GM21576 (cell line): ENCODE measurements around the gene CDK6.
A peak's percentile ranks its signal among the peaks of the same experiment; 100 is the strongest.

ENCODE experiments used
- ATAC-seq: cut with Tn5 transposase; IDR thresholded peaks from one replicate; pipeline ENCODE4 v1.9.1; 2021; ENCODE audit warnings: mild to moderate bottlenecking, moderate library complexity; ENCODE audit not compliant: unreplicated experiment

The CDK6 gene

DNA sequence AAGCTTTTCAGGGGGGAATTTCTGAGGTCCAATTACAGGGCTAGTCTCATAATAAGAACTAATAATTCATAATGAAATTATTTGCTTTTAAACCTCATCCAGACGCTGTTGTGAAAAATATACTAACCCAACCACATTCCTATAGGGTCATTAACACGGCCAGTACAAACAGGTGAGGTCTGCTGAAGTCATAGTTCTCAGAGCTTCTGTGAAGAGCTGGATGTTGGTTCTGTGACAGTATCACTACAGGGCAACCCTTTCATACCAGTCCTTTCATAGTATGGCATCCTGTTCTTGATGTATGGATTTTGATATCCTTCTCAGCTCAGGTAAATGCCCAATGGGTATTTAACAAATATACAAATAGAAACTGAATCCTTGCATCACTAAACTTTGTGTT lies 183.8 kb downstream of the CDK6 start:
- ATAC-seq = no peak

DNA sequence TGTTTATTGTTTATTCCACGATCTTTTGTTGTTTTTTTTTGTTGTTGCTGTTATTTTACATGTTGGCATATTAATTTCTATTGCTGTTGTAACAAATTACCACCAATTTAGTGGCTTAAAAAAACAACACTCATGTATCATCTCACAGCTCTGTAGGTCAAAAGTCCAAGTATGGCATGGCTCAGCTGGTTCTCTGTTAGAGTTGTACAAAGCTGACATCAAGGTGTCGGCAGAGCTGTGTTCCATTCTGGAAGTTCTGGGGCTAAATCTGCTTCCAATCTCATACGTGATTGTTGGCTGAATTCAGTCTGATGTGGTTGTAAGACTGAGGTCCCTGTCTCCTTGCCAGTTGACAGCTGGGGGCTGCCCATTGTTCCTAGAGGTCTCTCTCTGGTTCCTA lies 186.0 kb downstream of the CDK6 start:
- ATAC-seq = no peak

DNA sequence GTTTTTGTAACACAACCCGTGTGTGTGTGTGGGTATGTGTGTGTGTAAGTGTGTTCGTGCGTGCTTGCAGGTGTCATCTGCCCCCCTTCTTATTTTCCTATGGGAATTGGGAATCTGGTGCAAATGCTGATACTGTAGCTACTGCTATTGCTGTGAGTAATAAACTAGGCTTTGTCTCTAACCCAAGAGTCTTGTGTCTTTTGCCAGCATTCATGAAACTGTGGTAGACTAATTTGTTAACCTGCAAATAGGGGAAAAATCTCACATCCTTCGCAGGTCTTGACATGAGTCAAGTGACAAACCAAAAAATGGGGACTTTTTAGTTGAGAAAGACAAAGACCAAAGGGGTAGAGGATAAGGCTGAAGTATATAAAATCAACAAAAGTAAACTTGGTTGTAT lies 188.3 kb downstream of the CDK6 start:
- ATAC-seq = peak; percentile 54

DNA sequence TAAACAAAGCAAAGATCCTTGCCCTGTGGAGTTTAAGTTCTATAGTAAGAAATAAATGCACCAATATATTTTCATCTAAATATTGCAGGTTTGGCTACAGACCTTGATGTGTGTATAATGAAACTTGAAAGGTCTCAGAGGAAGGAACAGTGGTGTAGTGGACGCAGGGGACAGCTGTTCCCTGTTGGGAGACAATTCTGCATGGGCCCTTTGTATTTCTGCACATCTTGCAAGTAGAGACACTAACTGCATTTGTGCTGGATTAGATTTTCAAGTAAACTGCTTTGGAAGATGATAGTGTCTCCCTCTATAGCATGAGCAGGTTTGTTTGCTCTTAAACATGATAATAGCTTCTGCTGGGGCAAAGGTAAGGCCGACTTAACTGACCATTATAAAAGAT lies 188.7 kb downstream of the CDK6 start:
- ATAC-seq = no peak

DNA sequence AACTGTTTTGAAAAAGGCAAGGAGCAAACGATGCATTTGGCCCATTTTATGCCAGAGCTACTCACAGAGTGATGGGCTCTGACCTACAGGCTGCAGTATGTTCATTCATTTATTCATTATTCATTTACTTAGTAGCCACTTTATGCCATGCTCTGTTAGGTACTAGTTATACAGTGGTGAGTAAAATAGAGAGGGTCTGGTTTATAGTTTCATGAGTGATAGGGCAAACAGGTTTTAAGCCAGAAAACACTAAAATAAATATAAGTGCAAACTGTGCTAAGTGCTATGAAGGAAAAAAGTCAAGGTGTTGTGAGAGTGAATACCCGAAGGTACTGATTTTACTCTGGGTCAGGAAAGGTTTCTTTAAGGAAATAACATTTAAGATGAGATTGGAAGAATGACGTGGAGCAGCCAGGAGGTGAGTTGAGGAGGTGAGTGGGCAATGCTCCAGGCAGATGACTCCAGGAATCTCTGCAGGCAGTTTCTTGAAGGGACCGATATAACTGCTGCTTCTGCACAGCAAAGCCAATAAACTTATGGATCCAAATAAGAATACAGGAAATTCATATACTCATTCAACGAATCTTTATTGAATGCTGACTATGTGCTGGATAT lies 189.3 kb downstream of the CDK6 start:
- ATAC-seq = peak; percentile 32

DNA sequence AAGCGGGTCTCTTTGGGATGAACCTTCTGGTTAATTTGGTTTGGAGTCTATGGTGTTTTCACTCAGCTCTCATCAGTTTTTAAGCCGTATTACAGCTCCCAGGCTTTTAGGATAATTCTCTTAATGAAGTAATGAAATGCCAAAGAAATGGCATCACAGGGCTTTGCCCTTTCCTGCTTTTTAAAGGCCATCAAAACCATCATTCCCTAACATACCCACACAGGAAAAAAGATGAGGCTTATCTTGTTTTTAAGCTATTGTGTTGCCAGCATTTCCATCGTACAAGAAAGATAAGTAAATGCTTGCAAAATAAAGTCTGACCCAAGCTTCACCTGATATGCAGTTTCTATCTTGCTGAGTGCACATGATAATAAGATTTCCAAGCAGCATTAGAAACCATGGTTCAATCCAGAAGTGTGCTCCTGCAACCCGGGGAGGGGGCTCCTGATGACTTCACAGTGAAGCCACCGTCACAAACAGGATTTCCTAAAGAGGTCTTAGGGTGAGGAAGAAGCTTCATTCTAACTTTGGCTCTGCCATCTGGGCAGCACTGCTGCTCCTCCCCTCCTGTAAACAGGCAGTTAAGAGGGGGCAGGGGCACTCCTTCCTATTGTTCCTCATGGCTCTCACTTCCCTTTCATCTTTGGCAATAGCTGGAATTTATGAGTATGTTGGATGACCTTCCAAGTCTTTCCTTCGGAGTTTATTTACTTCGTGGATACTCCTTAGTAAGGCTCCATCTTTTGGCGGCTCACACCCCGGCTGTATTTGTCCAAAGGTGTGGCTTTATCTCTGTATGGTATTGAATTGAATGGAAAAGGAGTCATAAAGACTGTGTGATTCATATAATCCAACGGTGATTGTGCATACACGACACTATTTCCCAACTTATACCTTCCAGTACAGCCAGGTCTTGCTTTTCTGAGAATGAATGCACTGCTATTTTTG lies 191.0 kb downstream of the CDK6 start:
- ATAC-seq = no peak

DNA sequence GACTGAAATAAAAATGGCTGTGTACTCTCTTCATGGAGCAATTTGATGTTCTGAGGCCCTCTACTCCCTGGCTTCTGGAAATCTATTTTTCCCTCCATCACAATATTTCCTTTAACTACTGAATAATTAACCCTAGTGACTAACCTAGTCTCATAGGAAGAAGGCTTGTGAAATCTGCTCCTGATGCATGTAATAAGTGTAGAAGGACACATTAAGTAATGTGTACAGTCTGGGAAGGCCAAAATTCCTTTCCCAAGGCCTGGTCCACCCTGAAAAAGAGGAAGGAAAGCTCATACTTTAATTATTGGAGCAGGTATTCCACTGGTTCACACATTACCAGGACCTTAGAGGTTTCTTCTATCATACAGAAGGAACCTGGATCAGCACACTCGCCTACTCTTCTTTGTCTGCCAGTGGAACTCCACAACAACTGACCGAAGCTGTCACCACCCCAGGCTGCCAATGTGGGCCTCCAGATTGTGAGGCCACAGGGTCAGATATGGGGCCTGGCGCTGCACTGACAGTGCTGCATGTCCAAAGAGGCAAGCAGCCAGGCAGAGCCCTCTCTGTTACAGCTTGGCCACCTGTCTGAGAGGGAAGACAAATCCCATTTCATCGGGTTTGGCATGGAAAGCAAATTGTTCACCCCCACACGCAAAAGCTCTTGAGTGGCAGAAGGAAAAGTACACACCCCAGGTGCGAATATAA lies 191.8 kb downstream of the CDK6 start:
- ATAC-seq = no peak

DNA sequence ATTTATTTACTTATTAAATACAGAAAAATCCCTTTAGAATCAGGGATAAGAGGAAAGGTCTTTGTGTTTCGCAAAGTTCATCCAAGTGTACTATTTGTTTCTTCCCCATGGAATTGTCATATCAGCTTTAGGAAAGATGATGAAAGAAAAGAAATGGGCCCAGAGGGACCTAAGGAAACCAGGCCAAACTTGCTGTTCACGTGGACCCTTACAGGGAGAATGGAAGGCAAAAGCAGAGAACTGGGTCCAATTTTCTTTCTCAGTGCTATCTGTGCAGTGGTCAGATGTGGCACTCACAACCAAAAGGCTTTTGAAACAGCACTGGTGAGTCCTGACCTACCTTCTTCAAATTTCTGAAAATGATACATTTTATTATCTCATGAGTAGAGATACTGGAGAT lies 192.6 kb downstream of the CDK6 start:
- no peak for ATAC-seq

DNA sequence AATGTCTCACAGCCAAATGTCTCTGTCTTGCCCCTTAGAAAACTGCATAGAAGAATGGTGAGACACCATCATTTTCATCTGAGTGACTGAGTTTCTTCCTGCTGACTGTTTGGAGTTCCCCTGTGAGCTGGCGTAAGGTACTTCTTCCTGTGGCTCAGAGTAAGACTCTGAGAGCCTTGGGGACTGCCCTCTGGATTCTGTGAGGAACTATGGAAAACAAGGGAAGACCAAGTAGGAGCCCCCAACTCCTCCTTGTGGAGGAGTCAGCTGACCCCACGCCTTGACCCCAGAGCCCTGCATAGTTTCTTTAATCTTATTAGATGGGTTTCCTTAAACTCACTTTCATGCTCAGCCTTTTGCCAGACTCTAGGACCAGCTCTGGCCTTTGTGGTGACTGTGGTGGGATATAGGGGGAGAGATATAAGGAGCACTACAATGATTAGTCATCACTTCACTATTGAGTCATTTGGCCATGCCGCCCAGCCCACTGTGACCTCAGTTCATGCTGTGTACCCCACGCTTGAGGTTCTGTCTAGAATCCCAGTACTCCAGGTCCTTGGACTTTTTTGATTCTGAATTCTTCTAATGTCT lies 194.4 kb downstream of the CDK6 start:
- ATAC-seq = peak; percentile 66

DNA sequence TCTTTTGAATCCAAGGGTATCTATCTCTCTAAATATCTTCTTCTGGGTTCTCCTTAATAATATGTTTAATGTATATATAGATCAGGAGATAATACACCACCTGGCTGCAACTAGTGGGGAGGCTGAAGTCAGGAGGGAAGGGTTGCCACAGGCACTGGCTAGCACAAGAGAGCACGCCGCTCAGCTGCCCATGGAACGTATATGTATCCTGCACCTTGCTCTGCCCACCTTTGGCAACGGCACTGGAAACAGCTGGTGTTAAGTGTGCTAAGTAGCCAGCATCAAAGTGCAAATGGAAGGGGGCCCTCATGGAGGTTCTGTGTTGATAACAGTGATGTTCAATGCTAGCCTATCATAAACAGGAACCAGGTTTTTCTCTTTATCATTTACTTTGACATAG lies 196.4 kb downstream of the CDK6 start:
- ATAC-seq = no peak

DNA sequence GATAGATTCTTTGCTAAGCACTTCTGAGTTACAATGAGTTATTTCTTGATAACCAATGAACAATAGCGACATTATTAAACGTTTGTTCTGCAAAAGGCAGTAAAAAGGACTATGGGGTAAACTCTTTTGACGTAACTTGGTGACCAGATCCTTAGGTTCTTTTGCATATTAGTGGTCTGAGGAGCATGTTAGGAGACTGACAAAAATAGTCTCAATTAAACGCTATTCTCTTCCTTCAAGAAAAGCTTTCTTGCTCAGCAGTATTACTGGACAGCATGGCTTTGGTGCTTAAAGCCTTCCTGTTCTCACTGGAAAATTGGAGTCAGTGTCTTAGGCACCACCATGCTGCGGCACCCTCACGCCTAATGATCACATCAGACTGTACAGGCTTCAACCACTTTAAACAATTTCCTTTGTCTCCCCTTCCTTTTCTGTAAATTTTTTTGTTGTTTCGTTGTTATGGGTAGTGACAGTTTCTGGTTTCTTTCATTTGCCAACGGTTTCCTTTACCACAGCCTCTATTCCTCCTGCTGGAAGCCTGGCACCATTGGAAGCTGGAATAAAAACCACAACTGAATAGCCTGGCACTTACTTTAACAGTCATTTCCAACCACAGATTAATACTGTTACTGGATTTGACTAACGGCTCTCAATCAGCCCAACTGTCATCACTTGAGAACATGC lies 197.0 kb downstream of the CDK6 start:
- no peak for ATAC-seq

DNA sequence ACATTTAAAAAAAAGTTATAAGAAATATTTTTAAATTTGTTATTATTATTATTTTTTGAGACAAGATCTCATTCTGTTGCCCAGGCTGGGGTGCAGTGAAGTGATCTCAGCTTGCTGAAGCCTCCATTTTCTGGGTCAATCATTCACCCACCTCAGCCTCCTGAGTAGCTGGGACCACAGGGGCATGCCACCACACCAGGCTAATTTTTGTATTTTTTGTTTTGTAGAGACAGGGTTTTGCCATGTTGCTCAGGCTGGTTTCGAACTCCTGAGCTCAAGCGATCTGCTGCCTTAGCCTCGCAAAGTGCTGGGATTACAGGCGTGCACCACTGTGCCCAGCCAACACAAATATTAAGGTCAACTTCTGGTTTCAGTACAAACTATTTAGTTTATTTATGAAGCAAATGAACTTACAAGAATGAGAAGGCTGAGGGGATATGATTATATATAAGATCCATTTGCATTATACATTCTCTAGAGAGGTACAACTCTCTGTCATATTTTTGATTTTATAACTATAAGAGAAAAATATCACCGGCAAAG lies 200.3 kb downstream of the CDK6 start:
- no peak for ATAC-seq

DNA sequence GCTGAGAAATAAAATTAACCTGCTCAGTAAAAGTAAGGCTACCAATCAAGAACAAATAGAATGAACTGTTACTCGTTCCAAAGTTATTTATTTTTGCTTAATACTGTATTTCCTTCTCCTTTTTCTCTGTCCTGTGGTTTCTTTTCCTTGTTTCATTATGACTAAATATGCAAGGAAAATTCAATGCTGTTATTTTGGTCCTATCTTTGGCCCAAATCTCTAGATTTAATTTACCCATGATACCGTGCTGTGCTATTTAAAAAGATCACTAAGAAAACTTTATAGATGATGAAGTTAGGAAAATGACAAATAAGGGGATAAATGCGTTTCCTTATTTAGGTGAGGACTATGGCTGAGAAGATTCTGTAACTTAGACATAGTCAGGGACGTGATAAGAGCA lies 200.8 kb downstream of the CDK6 start:
- ATAC-seq = no peak

DNA sequence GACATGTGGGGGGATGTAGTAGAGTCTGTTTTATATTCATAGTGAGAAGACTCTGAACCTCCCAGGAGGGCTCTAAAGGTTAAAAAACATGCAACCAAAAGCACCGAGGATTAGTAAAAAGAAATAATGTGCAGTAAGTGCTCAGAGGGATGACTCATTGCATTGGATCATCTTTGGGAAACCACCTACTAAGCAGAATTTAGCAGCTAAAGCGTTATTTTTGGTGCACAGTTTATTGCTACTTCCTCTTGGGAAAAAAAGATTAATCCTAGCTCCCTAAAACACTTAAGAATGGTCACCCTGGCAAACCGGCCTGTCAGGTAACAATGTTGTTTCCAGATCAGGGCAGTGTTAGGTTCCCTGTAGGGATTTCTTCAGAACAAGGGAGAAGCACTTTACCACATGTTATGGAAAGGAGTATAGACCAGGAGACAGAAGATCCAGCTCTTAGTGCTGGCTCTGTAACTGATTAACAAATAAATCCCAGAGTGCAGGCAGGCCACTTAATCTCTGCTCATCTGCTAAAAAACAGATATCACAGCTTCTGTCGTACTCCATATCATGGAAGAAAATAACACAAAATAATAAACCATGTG lies 201.4 kb downstream of the CDK6 start:
- ATAC-seq = peak; percentile 30

DNA sequence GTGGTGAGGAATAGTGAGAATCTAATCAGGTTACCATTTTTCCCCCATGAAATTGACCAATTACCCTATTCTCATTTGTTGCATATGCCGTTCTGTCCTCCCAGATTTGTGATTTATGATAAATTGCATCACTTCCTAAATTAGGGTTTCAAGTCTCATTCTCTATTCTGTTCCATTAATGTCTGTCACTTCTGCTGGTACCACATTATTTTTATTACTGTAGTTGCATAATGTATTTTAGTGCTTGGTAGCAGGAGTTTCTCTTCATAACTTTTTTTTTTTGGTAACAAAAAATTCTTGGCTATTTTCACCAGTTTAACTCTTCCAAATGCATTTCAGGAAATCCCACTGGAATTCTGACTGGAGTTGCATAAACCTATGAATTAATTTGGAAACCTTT lies 202.2 kb downstream of the CDK6 start:
- no peak for ATAC-seq

DNA sequence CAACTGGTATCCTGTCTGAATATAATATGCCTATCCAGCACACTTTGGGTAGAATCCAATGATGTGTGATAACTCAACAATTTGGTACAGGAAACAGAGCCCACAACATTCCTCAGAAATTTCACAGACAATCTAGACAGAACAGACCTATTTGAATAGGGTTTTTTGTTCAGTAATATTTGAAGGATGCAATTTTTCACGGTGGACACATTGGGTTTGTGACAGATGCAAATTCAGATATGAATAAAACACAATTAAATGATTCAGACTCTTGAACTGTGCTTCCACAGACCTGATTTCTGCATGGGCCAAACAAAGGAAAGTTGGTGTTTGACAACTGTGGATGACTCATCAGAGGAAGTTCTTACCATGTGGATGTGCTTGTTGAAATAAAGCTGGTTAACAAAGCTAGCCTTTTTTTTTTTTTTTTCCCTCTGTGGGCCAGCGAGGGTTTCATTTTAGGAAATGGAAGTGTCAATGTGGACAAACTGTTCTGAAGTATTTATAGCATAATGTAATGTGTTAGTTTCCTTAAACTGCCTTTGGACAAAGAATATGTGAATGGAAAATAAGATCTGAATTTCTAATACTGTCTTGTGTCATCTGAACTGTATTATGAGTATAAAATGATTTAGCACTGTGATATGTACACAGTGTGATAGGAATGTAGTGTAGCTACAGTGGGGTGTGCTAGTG lies 203.0 kb downstream of the CDK6 start:
- ATAC-seq = no peak

DNA sequence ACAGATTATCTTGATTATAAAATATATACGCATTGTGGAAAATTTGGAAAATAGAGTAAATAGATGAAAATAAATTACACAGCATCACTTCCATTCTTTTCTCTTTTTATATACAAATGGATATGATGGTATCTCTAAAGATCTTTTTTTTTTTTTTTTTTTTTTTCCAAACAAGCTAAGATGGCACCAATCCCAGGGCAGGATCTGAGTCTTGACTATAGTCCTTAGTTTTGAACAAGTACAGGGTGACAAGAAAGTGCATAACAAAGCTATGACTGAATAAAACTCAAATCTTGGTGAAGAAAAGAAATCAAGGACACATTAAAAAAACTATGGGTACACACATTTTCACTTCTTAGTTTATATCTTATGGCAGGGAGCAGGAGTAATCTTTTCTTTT lies 203.6 kb downstream of the CDK6 start:
- ATAC-seq = no peak

DNA sequence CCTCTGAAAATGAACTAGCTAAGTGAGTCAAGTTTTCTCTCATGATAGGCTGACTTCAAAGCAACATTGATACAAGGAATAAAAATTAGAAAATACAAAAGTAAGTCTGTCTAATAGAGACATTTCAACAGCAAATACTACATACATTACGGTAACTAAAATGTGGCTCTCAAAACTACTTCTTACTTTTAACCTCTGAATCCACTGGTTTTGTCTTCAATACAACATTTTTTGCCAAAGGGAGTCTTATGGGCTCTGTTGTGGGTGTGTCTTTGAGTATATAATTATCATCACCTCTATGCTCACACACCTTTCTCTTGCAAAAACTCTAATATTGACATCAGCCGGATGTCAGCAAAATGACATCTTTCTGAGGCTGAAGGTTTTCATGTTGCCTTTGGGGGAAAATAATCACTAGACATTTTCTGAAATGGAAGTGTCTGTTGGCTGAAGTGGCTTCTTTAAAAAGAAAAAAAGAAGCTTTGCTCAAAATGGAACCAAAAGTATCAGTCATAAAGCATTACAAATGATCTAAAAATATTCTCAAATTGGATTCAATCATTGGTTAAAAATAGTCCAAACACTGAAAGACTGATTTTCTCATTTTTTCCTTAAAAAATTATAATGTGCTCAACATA lies 204.4 kb downstream of the CDK6 start:
- peak; percentile 19 for ATAC-seq
